GM12865 (cell line): ENCODE results near the gene IL18R1.
A peak's percentile ranks its signal among the peaks of the same experiment; 100 is the strongest.
"Not testable (repeated sequence)": the region's sequence is repeated elsewhere in the genome, so short reads cannot be mapped to it uniquely, and the experiment has no call there.

Experiments used
- DNase-seq: peaks from one replicate; pipeline ENCODE4 v3.0.0; 2010; ENCODE audit warnings: low read depth
- H3K4me3 ChIP-seq: 2 replicates; pipeline ENCODE4 v1.5.1; 2011; ENCODE audit warnings: mild to moderate bottlenecking, low read depth, low read length, control low read depth
- CTCF ChIP-seq: IDR thresholded peaks from 2 replicates; pipeline ENCODE4 v1.5.1; 2011; ENCODE audit warnings: low read length, control low read depth, low read depth, inconsistent platforms; ENCODE audit not compliant: insufficient read depth; ENCODE audit errors: missing control alignments

Gene IL18R1

GRCh38 chr2:102315921-102316320, 39.7 kb upstream of the IL18R1 start:
- DNase-seq: no peak
- TF ChIP-seq CTCF: no peak
- no peak overlapping the region for H3K4me3 ChIP-seq

GRCh38 chr2:102317715-102318114, 37.9 kb upstream of the IL18R1 start:
- no peak for DNase-seq
- TF ChIP-seq CTCF: no peak
- no peak overlapping the region for H3K4me3 ChIP-seq

- no peak overlapping the region for H3K4me3 ChIP-seq
- no peak for TF ChIP-seq CTCF
- no peak for DNase-seq
Observed at GRCh38 chr2:102318437-102318836, 37.2 kb upstream of the IL18R1 start.

GRCh38 chr2:102321941-102322719, 33.5 kb upstream of the IL18R1 start:
- TF ChIP-seq CTCF: no peak
- no peak overlapping the region for H3K4me3 ChIP-seq
- DNase-seq: no peak

- peak; percentile 26 for DNase-seq
Observed at GRCh38 chr2:102324914-102325313, 30.7 kb upstream of the IL18R1 start.

GRCh38 chr2:102331311-102331980, 24.1 kb upstream of the IL18R1 start:
- no peak for DNase-seq
- no peak overlapping the region for H3K4me3 ChIP-seq
- TF ChIP-seq CTCF: no peak

More at GRCh38 chr2:102324914-102325313, 30.7 kb upstream of the IL18R1 start:
- not testable (repeated sequence) for H3K4me3 ChIP-seq

- no peak overlapping the region for H3K4me3 ChIP-seq
- DNase-seq: no peak
- TF ChIP-seq CTCF: no peak
Observed at GRCh38 chr2:102334486-102334885, 21.1 kb upstream of the IL18R1 start.
